ENCODE data around the gene ARHGAP10. TPM values are rescaled to one million over a fixed set of nuclear protein-coding genes. Genes with fewer than 3 reads are reported as not detected.

Gene ARHGAP10
- total RNA-seq, 1 experiment from 2014 or later, result 4.8 TPM

DNA sequence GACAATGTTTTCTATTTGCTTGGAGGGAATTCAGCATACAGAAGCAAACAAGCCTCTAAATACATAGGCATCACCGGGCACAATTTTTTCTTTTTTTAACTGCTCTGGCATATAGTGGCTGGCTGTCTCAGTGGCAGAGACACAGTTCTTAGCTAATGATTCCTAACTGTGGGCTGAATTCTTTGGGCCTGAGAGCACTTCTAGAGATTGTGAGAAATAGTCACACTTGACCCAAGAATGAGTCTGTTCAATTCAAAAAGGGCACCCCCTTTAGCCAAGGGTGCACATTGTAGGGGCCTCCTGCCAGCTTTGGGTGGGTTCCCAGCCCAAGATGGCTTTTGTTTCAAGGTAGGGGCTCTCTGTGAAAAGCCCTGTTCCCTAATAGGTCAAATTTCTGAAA lies 345.7 kb downstream of the ARHGAP10 start:
- no peak for DNase-seq (ENCODE audit: low spot score)
- intact Hi-C loops (cut with micrococcal nuclease; ENCODE audit: unreplicated experiment), result no loop called here
- no peaks in the 10 kb centered on the region for H3K27me3 ChIP-seq (replicated peaks; ENCODE audit: insufficient read depth, low read depth, low read length, poor library complexity)
- H3K27ac ChIP-seq (ENCODE audit: low read depth, low read length, poor library complexity, severe bottlenecking), result no peak overlapping the region
- ChIA-PET POLR2A (ENCODE audit: low non-redundant PET) (no interaction called here), CTCF (no interaction called here)
- BruUV-seq (replicated peaks), result no TSS peak
- TF ChIP-seq CTCF (conservative IDR thresholded peaks at IDR 0.05; ENCODE audit: low read depth, low read length) (no peak), EZH2 (IDR thresholded peaks at IDR 0.05; ENCODE audit: borderline replicate concordance, low read depth, low read length, poor library complexity, severe bottlenecking) (no peak)
- peaks cover 6% of the 10 kb centered on the region for H3K9me3 ChIP-seq (ENCODE audit: low read depth, low read length, poor library complexity, severe bottlenecking)
- H3K36me3 ChIP-seq (ENCODE audit: insufficient read depth, low read length, poor library complexity, severe bottlenecking), result no peaks in the 10 kb centered on the region
- H3K4me3 ChIP-seq (ENCODE audit: low read depth, low read length, poor library complexity, severe bottlenecking), result no peak overlapping the region
- no peaks in the 10 kb centered on the region for H3K4me1 ChIP-seq (ENCODE audit: insufficient read depth, low read length, poor library complexity, severe bottlenecking)

- no peaks in the 10 kb centered on the region for H3K27me3 ChIP-seq (replicated peaks; ENCODE audit: insufficient read depth, low read depth, low read length, poor library complexity)
- no TSS peak for BruUV-seq (replicated peaks)
- DNase-seq (ENCODE audit: low spot score), result no peak
- TF ChIP-seq EZH2 (IDR thresholded peaks at IDR 0.05; ENCODE audit: borderline replicate concordance, low read depth, low read length, poor library complexity, severe bottlenecking), result no peak
- no peak for TF ChIP-seq CTCF (conservative IDR thresholded peaks at IDR 0.05; ENCODE audit: low read depth, low read length)
- H3K27ac ChIP-seq (ENCODE audit: low read depth, low read length, poor library complexity, severe bottlenecking), result no peak overlapping the region
- intact Hi-C loops (cut with micrococcal nuclease; ENCODE audit: unreplicated experiment), result no loop called here
- ChIA-PET CTCF (no interaction called here), POLR2A (ENCODE audit: low non-redundant PET) (no interaction called here)
- H3K4me1 ChIP-seq (ENCODE audit: insufficient read depth, low read length, poor library complexity, severe bottlenecking), result no peaks in the 10 kb centered on the region
- peaks cover 6% of the 10 kb centered on the region for H3K9me3 ChIP-seq (ENCODE audit: low read depth, low read length, poor library complexity, severe bottlenecking)
- no peaks in the 10 kb centered on the region for H3K36me3 ChIP-seq (ENCODE audit: insufficient read depth, low read length, poor library complexity, severe bottlenecking)
- H3K4me3 ChIP-seq (ENCODE audit: low read depth, low read length, poor library complexity, severe bottlenecking), result no peak overlapping the region
Observed at GRCh38 chr4:148078061-148078460, 346.2 kb downstream of the ARHGAP10 start.

- Histone ChIP-seq H3K27me3 (replicated peaks; ENCODE audit: insufficient read depth, low read depth, low read length, poor library complexity) (no peaks in the 10 kb centered on the region), H3K36me3 (ENCODE audit: insufficient read depth, low read length, poor library complexity, severe bottlenecking) (no peaks in the 10 kb centered on the region), H3K4me3 (ENCODE audit: low read depth, low read length, poor library complexity, severe bottlenecking) (no peak overlapping the region), H3K9me3 (ENCODE audit: low read depth, low read length, poor library complexity, severe bottlenecking) (no peaks in the 10 kb centered on the region), H3K27ac (ENCODE audit: low read depth, low read length, poor library complexity, severe bottlenecking) (no peak overlapping the region), H3K4me1 (ENCODE audit: insufficient read depth, low read length, poor library complexity, severe bottlenecking) (no peaks in the 10 kb centered on the region)
- BruUV-seq (replicated peaks), result no TSS peak
- ChIA-PET POLR2A (ENCODE audit: low non-redundant PET) (no interaction called here), CTCF (no interaction called here)
- intact Hi-C loops (cut with micrococcal nuclease; ENCODE audit: unreplicated experiment), result no loop called here
- DNase-seq (ENCODE audit: low spot score), result no peak
- TF ChIP-seq EZH2 (IDR thresholded peaks at IDR 0.05; ENCODE audit: borderline replicate concordance, low read depth, low read length, poor library complexity, severe bottlenecking), result no peak
- no peak for TF ChIP-seq CTCF (conservative IDR thresholded peaks at IDR 0.05; ENCODE audit: low read depth, low read length)
Observed at GRCh38 chr4:148079961-148080360, 348.1 kb downstream of the ARHGAP10 start.

Data from A673 (cell line).